LNCaP clone FGC (cell line): ENCODE data around the gene GALNT9.

ENCODE experiments used
- DNase-seq: peaks from one replicate; pipeline ENCODE4 v3.0.0-alpha.2; 2011; ENCODE audit warnings: low read depth
- H3K4me3 ChIP-seq: 2 replicates; pipeline ENCODE4 v1.5.1; 2011; ENCODE audit warnings: mild to moderate bottlenecking, low read depth, low read length, control low read depth
- CTCF ChIP-seq: IDR thresholded peaks from 2 replicates; pipeline ENCODE4 v1.5.1; 2012; ENCODE audit warnings: mild to moderate bottlenecking; ENCODE audit not compliant: control insufficient read depth, insufficient read depth; ENCODE audit errors: extremely low read depth

The GALNT9 gene

GRCh38 chr12:132319359-132319950 is 9.9 kb downstream of the GALNT9 start:
- no peak overlapping the region for H3K4me3 ChIP-seq
- no peak for DNase-seq
- TF ChIP-seq CTCF = no peak

- no peak for DNase-seq
- no peak overlapping the region for H3K4me3 ChIP-seq
- no peak for TF ChIP-seq CTCF
Measured at GRCh38 chr12:132318618-132319033, 10.8 kb downstream of the GALNT9 start.

GRCh38 chr12:132318135-132318534 is 11.3 kb downstream of the GALNT9 start:
- TF ChIP-seq CTCF = no peak

GRCh38 chr12:132317233-132317938 is 12.0 kb downstream of the GALNT9 start:
- no peak overlapping the region for H3K4me3 ChIP-seq
- no peak for TF ChIP-seq CTCF
- DNase-seq = no peak

More at GRCh38 chr12:132318135-132318534, 11.3 kb downstream of the GALNT9 start:
- no peak for DNase-seq
- no peak overlapping the region for H3K4me3 ChIP-seq

- no peak overlapping the region for H3K4me3 ChIP-seq
- TF ChIP-seq CTCF = no peak
- DNase-seq = no peak
Measured at GRCh38 chr12:132316497-132317232, 12.7 kb downstream of the GALNT9 start.

GRCh38 chr12:132315951-132316350 is 13.4 kb downstream of the GALNT9 start:
- H3K4me3 ChIP-seq = no peak overlapping the region
- DNase-seq = no peak
- no peak for TF ChIP-seq CTCF

GRCh38 chr12:132315507-132315906 is 13.9 kb downstream of the GALNT9 start:
- DNase-seq = no peak
- TF ChIP-seq CTCF = no peak
- no peak overlapping the region for H3K4me3 ChIP-seq
